Adrenal gland (tissue), 12 donors: Measurements from ENCODE around the gene COPRS. TPM values are rescaled to one million over a fixed set of nuclear protein-coding genes. Genes with fewer than 3 reads are reported as not detected.
"Not testable (repeated sequence)": the region's sequence is repeated elsewhere in the genome, so short reads cannot be mapped to it uniquely, and the experiment has no call there.

ENCODE experiments used
- DNase-seq, 7 donors: peaks; one replicate each; pipeline ENCODE4 v3.0.0-alpha.2; 2019 to 2020
- H3K27ac ChIP-seq, 5 donors: fragments of 200-600 bp; sonication (generic) in 4 of 5; 1 replicate in 3 of 5; 2 replicates in 2 of 5; pipeline versions ENCODE4 v1.5.1 to v1.8.0; 2016 to 2020; ENCODE audit warnings: mild to moderate bottlenecking in 1 of 5
- H3K27me3 ChIP-seq: fragments of 200-600 bp; 2 replicates; pipeline ENCODE4 v1.8.0; 2021
- H3K36me3 ChIP-seq, 2 donors: fragments of 200-600 bp; replicated peaks in 1 of 2; 1 replicate in 1 of 2; 2 replicates in 1 of 2; pipeline versions ENCODE4 v1.5.1 to v1.8.0; 2018 to 2022
- H3K4me1 ChIP-seq, 2 donors: fragments of 200-600 bp; replicated peaks in 1 of 2; 1 replicate in 1 of 2; 2 replicates in 1 of 2; pipeline versions ENCODE4 v1.5.1 to v1.8.0; 2018 to 2021
- H3K4me3 ChIP-seq, 4 donors: fragments of 200-600 bp; sonication (generic) in 3 of 4; one replicate each; pipeline ENCODE4 v1.5.1; 2016 to 2018
- H3K9me3 ChIP-seq, 3 donors: fragments of 200-600 bp; sonication (generic) in 1 of 3; replicated peaks in 1 of 3; 1 replicate in 2 of 3; 2 replicates in 1 of 3; pipeline versions ENCODE4 v1.5.1 to v1.8.0; 2016 to 2021
- POLR2A ChIP-seq, 2 donors: fragments of 450-650 bp; IDR thresholded peaks; one replicate each; pipeline ENCODE4 v1.6.1; 2017; ENCODE audit warnings: antibody characterized with exemption in 2 of 2, mild to moderate bottlenecking in 2 of 2, moderate library complexity in 1 of 2
- whole genome bisulfite sequencing, 4 donors: extraction: QIAGEN DNeasy Blood & Tissue Kit in 2 of 4; methylation state at CpG; one replicate each; pipeline versions ENCODE4 v1.1.5 to v1.1.7; 2013 to 2017; 5-methylcytosine and 5-hydroxymethylcytosine counted together
- intact Hi-C, 2 donors: fragments of 100-400 bp; cut with DNase I; formaldehyde crosslinking; loops; one replicate each; pipeline versions ENCODE4 v1.14.1 to v1.15.0; 2022 to 2023
- polyA plus RNA-seq, 3 donors: library from polyadenylated mRNA; stranded (reverse); fragments of 200-250 nt in 2 of 3; fragments of 350-450 nt in 1 of 3; fragmentation: Illumina TruSeq in 1 of 3; extraction: RNeasy Lipid Tissue Mini Kit (QIAGEN cat#74804) in 1 of 3; gene quantifications; one replicate each; pipeline ENCODE4 v1.2.3, GENCODE V29; 2013 to 2014
- total RNA-seq, 9 donors: library from RNA; depleted of rRNA in 4 of 9; stranded (reverse); fragments of >200 nt in 4 of 9; fragments of 120-200 nt in 1 of 9; fragmentation: NEBNext Ultra II Directional in 1 of 9; extraction: Animal tissue kit (Norgen Biotek cat#: 25700) in 1 of 9; gene quantifications; one replicate each; pipeline versions ENCODE4 v1.1.0 to v1.2.4, GENCODE V29; 2013 to 2023
- TF ChIP-seq, protein P1 (sequence below), 6 experiments: fragments of 450-650 bp in 4 of 6; fragments of 200-600 bp in 2 of 6; sonication (generic) in 1 of 6; IDR thresholded peaks; 1 replicate in 5 of 6; 2 replicates in 1 of 6; pipeline versions ENCODE4 v1.5.1 to v1.8.0; 2016 to 2021; ENCODE audit warnings: antibody characterized with exemption in 6 of 6, mild to moderate bottlenecking in 2 of 6, moderate library complexity in 1 of 6
- donor health status: healthy with polysubstance abuse.
- donor health status: Bipolar disorder and iron deficiency.
- donor health status: DM: yes; HTN: yes; CAD: no.
- donor health status: DM: no; HTN: no; CAD: no.
- donor health status: DM: no; HTN: no; CAD: no.
- donor health status: DM: yes; HTN: yes; CAD: no.

COPRS gene
- total and polyA plus RNA-seq, 12 donors = 31.0 to 126 (median 50.8) TPM

DNA sequence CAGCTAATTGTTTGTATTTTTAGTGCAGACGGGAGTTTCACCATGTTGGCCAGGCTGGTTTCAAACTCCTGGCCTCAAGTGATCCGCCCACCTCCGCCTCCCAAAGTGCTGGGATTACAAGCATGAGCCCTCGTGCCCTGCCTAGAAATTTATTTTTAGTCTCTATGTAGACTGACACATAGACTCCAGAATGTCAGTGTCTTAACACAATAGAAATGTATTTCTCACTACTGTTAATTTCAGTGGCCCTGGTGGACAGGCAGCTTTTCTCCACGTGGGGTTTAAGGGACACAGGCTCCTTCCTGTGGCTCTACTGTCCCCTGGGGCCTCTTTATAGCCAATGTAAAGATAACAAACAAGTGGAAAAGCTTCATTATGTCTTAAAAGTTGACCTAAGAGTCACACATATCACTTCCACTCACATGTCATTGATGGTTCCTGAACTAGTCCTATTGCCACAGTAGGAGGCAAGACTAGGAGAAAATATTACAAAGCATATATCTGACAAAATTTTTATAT, 43.8 kb downstream of the COPRS start:
- H3K27me3 ChIP-seq = no peaks in the 10 kb centered on the region

DNA sequence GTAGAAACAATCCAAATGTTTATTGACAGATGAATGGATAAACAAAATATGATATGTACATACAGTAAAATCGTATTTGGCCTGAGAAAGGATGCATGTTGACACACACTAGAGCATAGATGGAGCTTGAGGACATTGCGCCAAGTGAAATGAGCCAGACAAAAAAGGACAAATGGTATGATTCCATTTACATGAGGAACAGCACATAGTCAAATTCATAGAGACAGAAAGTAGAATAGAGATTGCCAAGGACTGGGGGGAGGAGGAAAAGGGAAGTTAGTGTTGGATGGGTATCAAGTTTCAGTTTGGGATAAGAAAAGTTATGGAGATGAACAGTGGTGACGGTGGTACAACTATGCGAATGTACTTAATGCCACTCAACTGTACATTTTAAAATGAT, 47.9 kb downstream of the COPRS start:
- no peaks in the 10 kb centered on the region for H3K9me3 ChIP-seq
- DNase-seq = no peak
- H3K36me3 ChIP-seq = no peaks in the 10 kb centered on the region
- intact Hi-C loops = no loop called here
- no peak overlapping the region for H3K4me3 ChIP-seq
- 56 to 69% (median 62%) methylated on average over 4 of the region's 4 CpGs for WGBS, 4 donors
- H3K4me1 ChIP-seq = no peaks in the 10 kb centered on the region
- no peak overlapping the region for H3K27ac ChIP-seq
- no peak for TF ChIP-seq POLR2A (IDR thresholded peaks at IDR 0.05)
- TF ChIP-seq, protein P1, sequence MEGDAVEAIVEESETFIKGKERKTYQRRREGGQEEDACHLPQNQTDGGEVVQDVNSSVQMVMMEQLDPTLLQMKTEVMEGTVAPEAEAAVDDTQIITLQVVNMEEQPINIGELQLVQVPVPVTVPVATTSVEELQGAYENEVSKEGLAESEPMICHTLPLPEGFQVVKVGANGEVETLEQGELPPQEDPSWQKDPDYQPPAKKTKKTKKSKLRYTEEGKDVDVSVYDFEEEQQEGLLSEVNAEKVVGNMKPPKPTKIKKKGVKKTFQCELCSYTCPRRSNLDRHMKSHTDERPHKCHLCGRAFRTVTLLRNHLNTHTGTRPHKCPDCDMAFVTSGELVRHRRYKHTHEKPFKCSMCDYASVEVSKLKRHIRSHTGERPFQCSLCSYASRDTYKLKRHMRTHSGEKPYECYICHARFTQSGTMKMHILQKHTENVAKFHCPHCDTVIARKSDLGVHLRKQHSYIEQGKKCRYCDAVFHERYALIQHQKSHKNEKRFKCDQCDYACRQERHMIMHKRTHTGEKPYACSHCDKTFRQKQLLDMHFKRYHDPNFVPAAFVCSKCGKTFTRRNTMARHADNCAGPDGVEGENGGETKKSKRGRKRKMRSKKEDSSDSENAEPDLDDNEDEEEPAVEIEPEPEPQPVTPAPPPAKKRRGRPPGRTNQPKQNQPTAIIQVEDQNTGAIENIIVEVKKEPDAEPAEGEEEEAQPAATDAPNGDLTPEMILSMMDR (IDR thresholded peaks at IDR 0.05) = no peak
- H3K27me3 ChIP-seq = no peaks in the 10 kb centered on the region

More for the DNA sequence above, 43.8 kb downstream of the COPRS start:
- Histone ChIP-seq H3K4me1 (no peaks in the 10 kb centered on the region), H3K36me3 (no peaks in the 10 kb centered on the region), H3K27ac (no peak overlapping the region), H3K4me3 (no peak overlapping the region), H3K9me3 (no peaks in the 10 kb centered on the region)
- WGBS, 4 donors = 59 to 72% (median 65%) methylated on average over 5 of the region's 5 CpGs
- intact Hi-C loops = no loop called here
- DNase-seq = no peak
- no peak for TF ChIP-seq POLR2A (IDR thresholded peaks at IDR 0.05)
- TF ChIP-seq, protein P1 (IDR thresholded peaks at IDR 0.05) = no peak

GRCh38 chr17:31809876-31810275, 49.2 kb downstream of the COPRS start:
- 84 to 92% (median 86%) methylated on average over 6 to 7 of the region's 7 CpGs for WGBS, 4 donors
- H3K27me3 ChIP-seq, H3K27ac ChIP-seq, intact Hi-C loops, DNase-seq, H3K36me3 ChIP-seq, H3K4me3 ChIP-seq, H3K4me1 ChIP-seq, H3K9me3 ChIP-seq: not testable (repeated sequence)

GRCh38 chr17:31808521-31809050, 50.5 kb downstream of the COPRS start:
- H3K4me1 ChIP-seq = no peaks in the 10 kb centered on the region
- no peaks in the 10 kb centered on the region for H3K27me3 ChIP-seq
- no peak overlapping the region for H3K4me3 ChIP-seq
- H3K9me3 ChIP-seq = no peaks in the 10 kb centered on the region
- DNase-seq = no peak
- no peak overlapping the region for H3K27ac ChIP-seq
- no peaks in the 10 kb centered on the region for H3K36me3 ChIP-seq
- intact Hi-C loops = no loop called here
- 74 to 86% (median 80%) methylated on average over 4 of the region's 4 CpGs for WGBS, 4 donors
- TF ChIP-seq, protein P1 (IDR thresholded peaks at IDR 0.05) = no peak
- no peak for TF ChIP-seq POLR2A (IDR thresholded peaks at IDR 0.05)

GRCh38 chr17:31807846-31808245, 51.2 kb downstream of the COPRS start:
- TF ChIP-seq, protein P1 (IDR thresholded peaks at IDR 0.05) = no peak
- no peak for TF ChIP-seq POLR2A (IDR thresholded peaks at IDR 0.05)
- intact Hi-C loops = no loop called here
- no peaks in the 10 kb centered on the region for H3K4me1 ChIP-seq

More at GRCh38 chr17:31807846-31808245, 51.2 kb downstream of the COPRS start:
- Histone ChIP-seq H3K4me3 (no peak overlapping the region), H3K36me3 (no peaks in the 10 kb centered on the region), H3K9me3 (no peaks in the 10 kb centered on the region), H3K27me3 (no peaks in the 10 kb centered on the region), H3K27ac (no peak overlapping the region)
- DNase-seq = no peak
